Mucosa of descending colon (tissue), 3 donors: ENCODE measurements around the gene PARP2. TPM values are rescaled to one million over a fixed set of nuclear protein-coding genes. Genes with fewer than 3 reads are reported as not detected.

Source experiments
- ATAC-seq: fragments of 200-7000 bp; cut with Tn5 transposase; one replicate; pipeline ENCODE4 v1.9.1; 2020; ENCODE audit warnings: mild to moderate bottlenecking, moderate library complexity
- DNase-seq, 3 donors: peaks; one replicate each; pipeline ENCODE4 v3.0.0-alpha.2; 2020
- H3K36me3 ChIP-seq: fragments of 200-600 bp; one replicate; pipeline ENCODE4 v1.8.0; 2021; ENCODE audit warnings: low read depth, mild to moderate bottlenecking
- H3K4me1 ChIP-seq: fragments of 200-600 bp; one replicate; pipeline ENCODE4 v1.8.0; 2021; ENCODE audit warnings: low read depth, mild to moderate bottlenecking
- H3K4me3 ChIP-seq: fragments of 200-600 bp; one replicate; pipeline ENCODE4 v1.8.0; 2021; ENCODE audit warnings: mild to moderate bottlenecking
- H3K9me3 ChIP-seq: fragments of 200-600 bp; one replicate; pipeline ENCODE4 v1.8.0; 2021; ENCODE audit warnings: mild to moderate bottlenecking
- intact Hi-C, 2 donors: fragments of 100-400 bp; cut with DNase I in 1 of 2; cut with micrococcal nuclease in 1 of 2; formaldehyde crosslinking; loops; one replicate each; pipeline versions ENCODE4 v1.11.0 to v1.11.1; 2022; cut with DNase I, micrococcal nuclease
- total RNA-seq, 3 donors: library from RNA; stranded (reverse); fragmentation: NEBNext Ultra II Directional in 2 of 3; extraction: Animal tissue kit (Norgen Biotek cat#: 25700) in 2 of 3; gene quantifications; one replicate each; pipeline versions ENCODE4 v1.2.1 to v1.2.4, GENCODE V29; 2021 to 2023
- TF ChIP-seq, protein P1 (sequence below): fragments of 200-600 bp; IDR thresholded peaks from one replicate; pipeline ENCODE4 v1.8.0; 2022; ENCODE audit warnings: antibody characterized with exemption, mild to moderate bottlenecking
- donor health status: DM: no; HTN: no; CAD: no; lungs with moderate emphysema.
- donor health status: DM: no; HTN: no; CAD: no.
- donor health status: DM: no; HTN: yes; CAD: no.

The PARP2 gene
- total RNA-seq, 3 donors from 2014 or later, result 9.3 to 20.1 (median 14.8) TPM

DNA sequence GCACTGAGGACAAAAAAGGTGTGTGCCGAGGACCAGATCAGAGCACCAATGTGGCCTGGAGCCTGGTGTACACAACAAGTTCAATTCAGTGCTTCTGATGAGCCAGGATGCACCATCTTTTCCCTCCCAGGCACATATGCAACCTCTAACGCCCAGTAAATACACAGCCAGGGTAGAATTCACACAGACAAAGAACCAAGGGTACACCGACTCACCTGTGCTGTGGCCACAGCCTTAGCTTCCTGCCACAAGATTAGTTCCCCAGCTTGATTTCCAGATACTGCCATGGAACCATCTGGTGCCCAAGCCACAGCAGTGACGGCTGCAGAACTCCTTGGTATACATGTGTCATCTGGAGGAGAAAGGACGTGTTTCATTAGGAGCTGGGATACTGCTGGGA is 29.4 kb downstream of the PARP2 start:
- ATAC-seq, result no peak
- intact Hi-C loops, result no loop called here
- Histone ChIP-seq H3K36me3 (peaks cover 13% of the 10 kb centered on the region), H3K4me3 (no peak overlapping the region), H3K4me1 (peaks cover 4% of the 10 kb centered on the region), H3K9me3 (no peaks in the 10 kb centered on the region)
- DNase-seq, result no peak
- TF ChIP-seq, protein P1, sequence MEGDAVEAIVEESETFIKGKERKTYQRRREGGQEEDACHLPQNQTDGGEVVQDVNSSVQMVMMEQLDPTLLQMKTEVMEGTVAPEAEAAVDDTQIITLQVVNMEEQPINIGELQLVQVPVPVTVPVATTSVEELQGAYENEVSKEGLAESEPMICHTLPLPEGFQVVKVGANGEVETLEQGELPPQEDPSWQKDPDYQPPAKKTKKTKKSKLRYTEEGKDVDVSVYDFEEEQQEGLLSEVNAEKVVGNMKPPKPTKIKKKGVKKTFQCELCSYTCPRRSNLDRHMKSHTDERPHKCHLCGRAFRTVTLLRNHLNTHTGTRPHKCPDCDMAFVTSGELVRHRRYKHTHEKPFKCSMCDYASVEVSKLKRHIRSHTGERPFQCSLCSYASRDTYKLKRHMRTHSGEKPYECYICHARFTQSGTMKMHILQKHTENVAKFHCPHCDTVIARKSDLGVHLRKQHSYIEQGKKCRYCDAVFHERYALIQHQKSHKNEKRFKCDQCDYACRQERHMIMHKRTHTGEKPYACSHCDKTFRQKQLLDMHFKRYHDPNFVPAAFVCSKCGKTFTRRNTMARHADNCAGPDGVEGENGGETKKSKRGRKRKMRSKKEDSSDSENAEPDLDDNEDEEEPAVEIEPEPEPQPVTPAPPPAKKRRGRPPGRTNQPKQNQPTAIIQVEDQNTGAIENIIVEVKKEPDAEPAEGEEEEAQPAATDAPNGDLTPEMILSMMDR, result no peak

DNA sequence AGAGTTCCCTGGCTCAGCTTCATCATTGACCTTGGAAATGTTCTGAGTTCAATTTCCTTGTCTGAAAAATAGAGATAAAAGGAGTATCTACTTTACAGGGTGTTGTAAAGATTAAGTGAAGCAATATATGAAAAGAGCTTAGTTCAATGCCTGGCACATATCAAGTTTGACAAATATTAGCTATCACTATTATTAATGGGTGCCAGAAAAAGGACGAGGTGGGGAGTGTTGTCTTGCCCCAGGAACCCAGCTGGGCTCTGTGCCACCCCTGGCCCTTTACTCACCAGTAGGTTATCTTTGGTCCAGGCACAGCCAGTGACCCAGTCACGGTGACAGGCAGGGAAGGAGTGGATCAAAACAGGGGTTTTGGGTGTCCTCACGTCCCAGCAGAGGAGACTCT is 32.0 kb downstream of the PARP2 start:
- no peak for ATAC-seq
- Histone ChIP-seq H3K9me3 (no peaks in the 10 kb centered on the region), H3K4me3 (no peak overlapping the region), H3K4me1 (peaks cover 4% of the 10 kb centered on the region), H3K36me3 (peaks cover 14% of the 10 kb centered on the region)
- intact Hi-C loops, result no loop called here
- DNase-seq, result no peak
- TF ChIP-seq, protein P1, result no peak

DNA sequence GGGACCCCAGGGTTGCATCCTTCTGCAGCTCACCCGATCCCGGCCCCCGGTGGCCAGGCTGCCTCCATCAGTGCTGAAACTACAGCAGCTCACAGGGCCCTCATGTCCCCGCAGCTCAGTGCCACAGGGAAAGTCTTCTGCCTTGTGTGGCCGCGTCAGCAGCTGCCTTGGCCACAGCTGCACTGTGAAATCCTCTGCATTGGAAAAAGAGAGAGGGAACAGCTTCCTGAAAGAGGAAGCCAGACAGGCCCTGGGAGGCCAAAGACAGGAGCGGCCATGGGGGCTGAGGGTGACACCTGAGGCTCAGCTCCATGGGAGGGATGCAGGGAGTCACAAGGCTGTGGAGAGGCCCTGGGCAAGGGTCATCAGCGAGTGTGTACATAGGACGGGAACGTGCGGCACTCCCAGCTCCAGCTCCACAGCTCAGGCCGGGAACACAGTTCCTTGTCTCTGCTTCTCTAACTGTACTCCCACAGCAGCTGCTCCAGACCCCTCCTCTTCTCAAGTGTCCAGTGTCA is 32.7 kb downstream of the PARP2 start:
- DNase-seq (peak; percentile 76 to 83 (median 77)), ATAC-seq (peak; percentile 98)
- Histone ChIP-seq H3K4me1 (peaks cover 4% of the 10 kb centered on the region), H3K9me3 (no peaks in the 10 kb centered on the region), H3K4me3 (no peak overlapping the region), H3K36me3 (peaks cover 19% of the 10 kb centered on the region)
- TF ChIP-seq, protein P1, result no peak
- intact Hi-C loops, result no loop called here

DNA sequence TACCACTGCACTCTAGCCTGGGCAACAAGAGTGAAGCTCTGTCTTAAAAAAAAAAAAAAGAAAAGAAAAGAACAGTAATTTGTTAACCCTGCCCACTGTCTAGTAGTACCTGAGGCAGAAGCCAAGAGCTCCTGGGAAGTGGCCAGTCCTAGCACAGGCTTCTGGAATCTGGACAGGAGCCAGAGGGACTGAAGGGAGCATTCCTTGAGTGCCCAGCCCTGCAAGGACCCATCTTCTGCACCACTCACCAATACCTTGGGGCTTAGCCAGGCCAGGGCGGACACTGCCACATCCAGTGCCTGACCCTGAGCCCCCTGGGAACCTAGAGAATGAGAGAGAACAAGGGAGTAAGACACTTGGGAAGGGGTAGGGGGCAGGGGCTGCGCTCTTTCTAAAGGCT is 33.7 kb downstream of the PARP2 start:
- Histone ChIP-seq H3K9me3 (no peaks in the 10 kb centered on the region), H3K36me3 (peaks cover 29% of the 10 kb centered on the region), H3K4me1 (peaks cover 4% of the 10 kb centered on the region), H3K4me3 (no peak overlapping the region)
- DNase-seq (no peak), ATAC-seq (no peak)
- intact Hi-C loops, result no loop called here
- TF ChIP-seq, protein P1, result no peak

DNA sequence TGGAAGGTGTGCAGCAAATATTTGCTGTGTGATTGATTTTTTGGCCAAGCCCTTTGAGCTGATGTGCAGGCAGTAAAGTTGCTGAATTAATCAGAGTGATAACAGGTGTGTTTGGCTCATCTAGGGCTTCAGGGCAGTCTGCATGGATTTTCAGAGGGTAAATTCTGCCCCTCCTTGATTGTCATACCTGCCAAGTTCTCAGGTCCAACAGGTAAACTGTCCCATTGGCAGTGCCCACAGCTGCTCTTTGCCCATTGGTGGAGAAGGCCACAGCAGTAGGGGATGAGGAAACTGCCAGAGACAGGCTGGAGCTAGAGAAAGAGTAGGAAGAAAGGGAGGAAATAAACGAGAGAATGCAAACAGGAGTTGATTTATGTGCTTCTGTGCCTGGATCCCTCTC is 36.3 kb downstream of the PARP2 start:
- H3K4me1 ChIP-seq, result peaks cover 4% of the 10 kb centered on the region
- no peak for DNase-seq
- ATAC-seq, result no peak

More for the DNA sequence above, 36.3 kb downstream of the PARP2 start:
- intact Hi-C loops, result no loop called here
- TF ChIP-seq, protein P1, result no peak
- H3K4me3 ChIP-seq, result no peak overlapping the region
- no peaks in the 10 kb centered on the region for H3K9me3 ChIP-seq
- peaks cover 33% of the 10 kb centered on the region for H3K36me3 ChIP-seq
